Gastroesophageal sphincter (tissue), 3 donors: Measurements from ENCODE around the gene CHCHD6.

Experiments used
- POLR2A ChIP-seq, 2 donors: fragments of 450-650 bp; IDR thresholded peaks; one replicate each; pipeline ENCODE4 v1.6.1; 2017; ENCODE audit warnings: antibody characterized with exemption in 2 of 2, mild to moderate bottlenecking in 2 of 2, moderate library complexity in 1 of 2
- TF ChIP-seq, protein P1 (sequence below), 4 experiments: fragments of 200-600 bp in 2 of 4; fragments of 450-650 bp in 2 of 4; sonication (generic) in 1 of 4; IDR thresholded peaks; one replicate each; pipeline ENCODE4 v1.5.1; 2017 to 2019; ENCODE audit warnings: antibody characterized with exemption in 4 of 4, mild to moderate bottlenecking in 2 of 4, moderate library complexity in 2 of 4

DNA sequence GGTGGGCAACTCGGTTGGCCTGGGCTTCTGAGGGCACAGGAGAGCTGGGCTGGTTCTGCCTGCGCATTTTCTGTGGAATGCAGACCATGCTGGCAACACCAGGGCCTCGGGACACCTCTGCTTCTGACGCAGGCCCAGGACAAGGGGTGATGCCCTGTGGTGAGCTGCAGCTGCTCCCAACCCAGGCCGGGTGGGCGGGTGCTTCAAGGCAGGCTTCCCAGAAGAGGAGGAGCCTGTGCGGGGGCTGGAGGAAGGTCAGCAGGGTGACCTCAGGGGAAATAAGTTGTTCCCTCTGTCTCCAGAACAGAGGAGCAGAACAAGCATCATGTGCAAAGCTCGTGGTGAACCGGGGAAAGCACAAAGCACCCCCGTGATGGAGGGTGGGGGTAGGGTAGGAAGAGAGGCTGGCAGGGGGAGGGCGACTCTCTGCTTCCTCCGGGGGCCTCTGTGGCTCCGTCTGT lies 267.9 kb downstream of the CHCHD6 start:
- TF ChIP-seq POLR2A (IDR thresholded peaks at IDR 0.05) = no peak
- TF ChIP-seq, protein P1, sequence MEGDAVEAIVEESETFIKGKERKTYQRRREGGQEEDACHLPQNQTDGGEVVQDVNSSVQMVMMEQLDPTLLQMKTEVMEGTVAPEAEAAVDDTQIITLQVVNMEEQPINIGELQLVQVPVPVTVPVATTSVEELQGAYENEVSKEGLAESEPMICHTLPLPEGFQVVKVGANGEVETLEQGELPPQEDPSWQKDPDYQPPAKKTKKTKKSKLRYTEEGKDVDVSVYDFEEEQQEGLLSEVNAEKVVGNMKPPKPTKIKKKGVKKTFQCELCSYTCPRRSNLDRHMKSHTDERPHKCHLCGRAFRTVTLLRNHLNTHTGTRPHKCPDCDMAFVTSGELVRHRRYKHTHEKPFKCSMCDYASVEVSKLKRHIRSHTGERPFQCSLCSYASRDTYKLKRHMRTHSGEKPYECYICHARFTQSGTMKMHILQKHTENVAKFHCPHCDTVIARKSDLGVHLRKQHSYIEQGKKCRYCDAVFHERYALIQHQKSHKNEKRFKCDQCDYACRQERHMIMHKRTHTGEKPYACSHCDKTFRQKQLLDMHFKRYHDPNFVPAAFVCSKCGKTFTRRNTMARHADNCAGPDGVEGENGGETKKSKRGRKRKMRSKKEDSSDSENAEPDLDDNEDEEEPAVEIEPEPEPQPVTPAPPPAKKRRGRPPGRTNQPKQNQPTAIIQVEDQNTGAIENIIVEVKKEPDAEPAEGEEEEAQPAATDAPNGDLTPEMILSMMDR (IDR thresholded peaks at IDR 0.05) = no peak
